ENCODE results near the gene KRTAP5-8. TPM values are rescaled to one million over a fixed set of nuclear protein-coding genes. Genes with fewer than 3 reads are reported as not detected.
A peak's percentile ranks its signal among the peaks of the same experiment; 100 is the strongest.

The KRTAP5-8 gene
- total and polyA plus RNA-seq, 9 of the 15 experiments (the other 6 are each of a cell fraction or from before 2014, with no cell fraction given): not detected

DNA sequence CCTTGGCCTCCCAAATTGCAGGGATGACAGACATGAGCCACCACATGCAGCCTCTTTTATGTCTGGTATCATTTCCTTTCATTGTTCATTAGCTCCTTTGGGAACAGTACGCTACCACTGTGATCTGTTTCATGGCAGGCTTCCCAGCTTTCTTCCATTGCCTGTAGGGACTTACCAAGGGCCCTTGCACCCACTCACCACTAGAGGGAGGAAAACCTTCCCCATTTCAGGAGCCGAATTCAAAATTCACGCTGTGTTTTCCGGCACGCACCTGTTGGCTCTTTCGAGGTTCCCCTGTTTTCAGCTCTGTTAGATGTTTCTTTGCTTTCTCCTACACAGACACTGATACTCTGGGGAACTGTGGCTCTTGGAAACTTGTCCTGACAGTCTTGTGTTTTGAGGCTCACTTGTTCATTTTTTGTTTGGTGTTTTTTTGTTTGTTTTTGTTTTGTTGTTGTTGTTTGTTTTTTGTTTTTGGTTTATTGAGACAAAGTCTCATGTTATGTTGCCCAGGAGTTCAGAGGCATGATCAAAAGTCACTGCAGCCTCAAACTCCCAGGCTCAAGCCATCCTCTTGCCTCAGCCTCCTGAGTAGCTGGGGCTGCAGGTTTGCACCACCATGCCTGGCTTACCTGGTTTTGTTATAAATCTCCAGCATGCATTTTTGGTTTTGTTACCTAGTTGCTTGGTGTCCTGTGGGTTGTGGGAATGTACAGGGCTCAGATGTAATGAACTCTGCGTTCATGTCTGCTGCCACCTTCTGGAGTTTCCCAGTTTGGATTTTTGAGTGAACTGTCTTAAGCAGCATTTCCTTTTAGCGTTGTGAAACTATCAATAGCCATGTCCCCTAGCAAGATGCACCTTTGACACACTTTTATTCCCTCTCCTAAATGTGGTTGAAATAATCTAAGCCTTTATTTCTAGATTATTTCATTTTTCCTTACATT, 42.5 kb downstream of the KRTAP5-8 start:
- ChIA-PET CTCF (ENCODE audit: low intra/inter-chr PET ratio) (interaction anchor here (0.6 kb wide), 1 partner anchor 983 kb away, joined by 7 read pairs; no protein-coding TSS in a partner anchor), POLR2A (no interaction called here)
- 3% methylated on average over 8 of the region's 8 CpGs for WGBS (ENCODE audit: insufficient coverage, low coverage, missing lambda C conversion rate)
- intact Hi-C loops (cut with micrococcal nuclease): no loop called here
- Histone ChIP-seq H3K79me2 (ENCODE audit: control insufficient read depth, insufficient read depth, low read length) (no peaks in the 10 kb centered on the region), H3K36me3 (ENCODE audit: control insufficient read depth, insufficient read depth, low read length) (no peaks in the 10 kb centered on the region), H3K9ac (ENCODE audit: insufficient read depth in 1 of 2, low read depth in 2 of 2, low read length in 2 of 2) (no peak overlapping the region), H3K9me1 (ENCODE audit: control insufficient read depth, insufficient read depth, low read length) (no peaks in the 10 kb centered on the region), H3K4me1 (replicated peaks in 1 of 2; ENCODE audit: control insufficient read depth in 2 of 2, insufficient read depth in 2 of 2, low read length in 2 of 2) (no peaks in the 10 kb centered on the region), H3K27ac (ENCODE audit: extremely low read depth, low read depth, low read length) (no peak overlapping the region), H4K20me1 (replicated peaks; ENCODE audit: control insufficient read depth, insufficient read depth, low read length) (no peaks in the 10 kb centered on the region), H3K4me3 (no peak overlapping the region), H3K4me2 (ENCODE audit: insufficient read depth, low read length) (no peak overlapping the region), H3K9me3 (replicated peaks; ENCODE audit: control insufficient read depth, insufficient read depth, low read depth, low read length) (no peaks in the 10 kb centered on the region), H3K27me3 (ENCODE audit: control insufficient read depth in 2 of 2, insufficient read depth in 2 of 2, low read length in 2 of 2) (peaks cover 15 to 44% of the 10 kb centered on the region in 2 experiments), H2AFZ (ENCODE audit: low read depth, low read length) (peak overlapping the region; percentile 52)
- BruUV-seq (replicated peaks): no TSS peak
- in situ Hi-C loops (cut with MboI): loop anchor here (25.0 kb wide), 1 partner anchor 857 kb away; the partner anchor contains the start of gene CLPB
- peak; percentile 95 for ATAC-seq
- FAIRE-seq: peak; percentile 99
- peak; percentile 62 to 72 (median 71) for DNase-seq (ENCODE audit: extremely low read depth in 1 of 4, low spot score in 3 of 4)
- TF ChIP-seq, protein P1, sequence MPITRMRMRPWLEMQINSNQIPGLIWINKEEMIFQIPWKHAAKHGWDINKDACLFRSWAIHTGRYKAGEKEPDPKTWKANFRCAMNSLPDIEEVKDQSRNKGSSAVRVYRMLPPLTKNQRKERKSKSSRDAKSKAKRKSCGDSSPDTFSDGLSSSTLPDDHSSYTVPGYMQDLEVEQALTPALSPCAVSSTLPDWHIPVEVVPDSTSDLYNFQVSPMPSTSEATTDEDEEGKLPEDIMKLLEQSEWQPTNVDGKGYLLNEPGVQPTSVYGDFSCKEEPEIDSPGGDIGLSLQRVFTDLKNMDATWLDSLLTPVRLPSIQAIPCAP (CRISPR knock-in tag; IDR thresholded peaks at IDR 0.05; ENCODE audit: borderline replicate concordance): no peak
- TF ChIP-seq NCOA4 (IDR thresholded peaks at IDR 0.05; ENCODE audit: partially characterized antibody): no peak
- TF ChIP-seq ZBED1 (IDR thresholded peaks at IDR 0.05): no peak
- 0 out of 2 replicates have a peak, but pooled peaks have one; percentile 25 for TF ChIP-seq ATF7 (IDR thresholded peaks at IDR 0.05)
- no peak for TF ChIP-seq SREBF1 (IDR thresholded peaks at IDR 0.05; ENCODE audit: borderline replicate concordance, low read depth, low read length)
- TF ChIP-seq SETDB1 (IDR thresholded peaks at IDR 0.05; ENCODE audit: low read length): no peak
- TF ChIP-seq MAZ (CRISPR knock-in tag; conservative IDR thresholded peaks at IDR 0.05 in 1 of 2, IDR thresholded peaks at IDR 0.05 in 1 of 2): no peak
- TF ChIP-seq ETV1 (tag; conservative IDR thresholded peaks at IDR 0.05; ENCODE audit: low read depth): no peak
- TF ChIP-seq ZNF75A (CRISPR knock-in tag; IDR thresholded peaks at IDR 0.05): no peak
- TF ChIP-seq JUND (IDR thresholded peaks at IDR 0.05; ENCODE audit: borderline replicate concordance, low read depth, low read length): peak; percentile 26; the same call in 1 of the 2 replicates
- peak; percentile 39; the same call in 1 of the 3 replicates for TF ChIP-seq JUND (tag; IDR thresholded peaks at IDR 0.05; ENCODE audit: borderline replicate concordance, low read depth, low read length)
- TF ChIP-seq CREB1 (IDR thresholded peaks at IDR 0.05): no peak
- TF ChIP-seq CREB1 (CRISPR knock-in tag; IDR thresholded peaks at IDR 0.05): no peak
- TF ChIP-seq, protein P2, sequence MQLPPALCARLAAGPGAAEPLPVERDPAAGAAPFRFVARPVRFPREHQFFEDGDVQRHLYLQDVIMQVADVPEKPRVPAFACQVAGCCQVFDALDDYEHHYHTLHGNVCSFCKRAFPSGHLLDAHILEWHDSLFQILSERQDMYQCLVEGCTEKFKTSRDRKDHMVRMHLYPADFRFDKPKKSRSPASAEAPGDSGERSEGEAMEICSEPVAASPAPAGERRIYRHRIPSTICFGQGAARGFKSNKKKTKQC (CRISPR knock-in tag; IDR thresholded peaks at IDR 0.05): no peak
- TF ChIP-seq, protein P3, sequence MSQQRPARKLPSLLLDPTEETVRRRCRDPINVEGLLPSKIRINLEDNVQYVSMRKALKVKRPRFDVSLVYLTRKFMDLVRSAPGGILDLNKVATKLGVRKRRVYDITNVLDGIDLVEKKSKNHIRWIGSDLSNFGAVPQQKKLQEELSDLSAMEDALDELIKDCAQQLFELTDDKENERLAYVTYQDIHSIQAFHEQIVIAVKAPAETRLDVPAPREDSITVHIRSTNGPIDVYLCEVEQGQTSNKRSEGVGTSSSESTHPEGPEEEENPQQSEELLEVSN (IDR thresholded peaks at IDR 0.05; ENCODE audit: borderline replicate concordance in 1 of 2, extremely low read depth in 1 of 2, insufficient read depth in 1 of 2, insufficient read length in 1 of 2, low read depth in 1 of 2, low read length in 1 of 2, poor library complexity in 1 of 2, severe bottlenecking in 1 of 2): peak; percentile 16 to 49
- TF ChIP-seq KLF16 (IDR thresholded peaks at IDR 0.05): no peak
- TF ChIP-seq, protein P4, sequence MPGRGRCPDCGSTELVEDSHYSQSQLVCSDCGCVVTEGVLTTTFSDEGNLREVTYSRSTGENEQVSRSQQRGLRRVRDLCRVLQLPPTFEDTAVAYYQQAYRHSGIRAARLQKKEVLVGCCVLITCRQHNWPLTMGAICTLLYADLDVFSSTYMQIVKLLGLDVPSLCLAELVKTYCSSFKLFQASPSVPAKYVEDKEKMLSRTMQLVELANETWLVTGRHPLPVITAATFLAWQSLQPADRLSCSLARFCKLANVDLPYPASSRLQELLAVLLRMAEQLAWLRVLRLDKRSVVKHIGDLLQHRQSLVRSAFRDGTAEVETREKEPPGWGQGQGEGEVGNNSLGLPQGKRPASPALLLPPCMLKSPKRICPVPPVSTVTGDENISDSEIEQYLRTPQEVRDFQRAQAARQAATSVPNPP (IDR thresholded peaks at IDR 0.05; ENCODE audit: borderline replicate concordance, insufficient read depth, insufficient read length): no peak
- no peak for TF ChIP-seq NRF1 (conservative IDR thresholded peaks at IDR 0.05 in 1 of 2, IDR thresholded peaks at IDR 0.05 in 1 of 2)
